Endothelial cell of umbilical vein (primary cell): ENCODE measurements around the gene DIMT1. TPM values are rescaled to one million over a fixed set of nuclear protein-coding genes. Genes with fewer than 3 reads are reported as not detected.

Experiments
- BruUV-seq: library from RNA; stranded (reverse); fragments of 400-500 nt; replicated peaks from 2 replicates; lab custom pipeline; 2021; lab: Mats Ljungman, UMichigan
- CTCF ChIA-PET: fragments of 300-600, 350-600 bp; sonication (Branson Sonifier 250); formaldehyde crosslinking; loops from one replicate; lab custom pipeline; 2021; ENCODE audit warnings: antibody characterized with exemption, inconsistent platforms; lab: Charles Lee
- POLR2A ChIA-PET: fragments of 300-600, 350-600 bp; sonication (Branson Sonifier 250); formaldehyde crosslinking; loops from one replicate; lab custom pipeline; 2021; ENCODE audit warnings: antibody characterized with exemption, inconsistent platforms; lab: Charles Lee
- DNase-seq: peaks from one replicate; pipeline ENCODE4 v3.0.0-alpha.2; 2011; ENCODE audit warnings: low read depth, low spot score
- FAIRE-seq: peaks from 2 replicates; lab custom pipeline; 2011; peaks lifted over from hg19 to GRCh38; lab: Jason Lieb, UNC
- H2AFZ ChIP-seq: 2 replicates; pipeline ENCODE4 v1.6.0; 2012; ENCODE audit warnings: low read depth, low read length, control low read depth, inconsistent platforms
- H3K27ac ChIP-seq: 2 replicates; pipeline ENCODE4 v1.5.1; 2011; ENCODE audit warnings: low read depth, mild to moderate bottlenecking, control low read depth, low read length, moderate library complexity; ENCODE audit not compliant: insufficient read depth
- H3K27me3 ChIP-seq, 2 experiments: 2 replicates each; pipeline versions ENCODE4 v1.6.0 to v1.6.1; 2011; ENCODE audit warnings: low read length in 2 of 2, mixed read lengths in 1 of 2; ENCODE audit not compliant: control insufficient read depth in 2 of 2, insufficient read depth in 2 of 2
- H3K36me3 ChIP-seq, 2 experiments: 2 replicates in 1 of 2; 3 replicates in 1 of 2; pipeline ENCODE4 v1.5.1; 2011; ENCODE audit warnings: low read length in 2 of 2, mild to moderate bottlenecking in 1 of 2, moderate library complexity in 1 of 2; ENCODE audit not compliant: control insufficient read depth in 2 of 2, insufficient read depth in 2 of 2; ENCODE audit errors: extremely low read depth in 1 of 2
- H3K4me1 ChIP-seq: 3 replicates; pipeline ENCODE4 v1.5.1; 2011; ENCODE audit warnings: mild to moderate bottlenecking, low read length; ENCODE audit not compliant: control insufficient read depth, insufficient read depth; ENCODE audit errors: extremely low read depth
- H3K4me2 ChIP-seq: 2 replicates; pipeline ENCODE4 v1.6.1; 2011; ENCODE audit warnings: low read length, control low read depth, mixed read lengths; ENCODE audit not compliant: insufficient read depth
- H3K4me3 ChIP-seq, 3 experiments: fragments of 200-600 bp in 1 of 3; sonication (generic), shearing (Covaris generic) in 1 of 3; replicated peaks in 1 of 3; 2 replicates each; pipeline ENCODE4 v1.5.1; 2011 to 2016; ENCODE audit warnings: control low read depth in 3 of 3, low read length in 3 of 3, mild to moderate bottlenecking in 2 of 3, inconsistent platforms in 1 of 3, low read depth in 1 of 3, moderate library complexity in 1 of 3; ENCODE audit not compliant: insufficient read depth in 1 of 3
- H3K79me2 ChIP-seq: 2 replicates; pipeline ENCODE4 v1.6.0; 2012; ENCODE audit warnings: low read length, inconsistent platforms; ENCODE audit not compliant: control insufficient read depth, insufficient read depth
- H3K9ac ChIP-seq: replicated peaks from 2 replicates; pipeline ENCODE3; 2011; ENCODE audit warnings: low read length, control low read depth; ENCODE audit not compliant: insufficient read depth; ENCODE audit errors: extremely low read depth
- H3K9me1 ChIP-seq: replicated peaks from 3 replicates; pipeline ENCODE4 v1.6.0; 2011; ENCODE audit warnings: mild to moderate bottlenecking, low read length; ENCODE audit not compliant: control insufficient read depth, insufficient read depth; ENCODE audit errors: extremely low read depth
- H3K9me3 ChIP-seq: replicated peaks from 2 replicates; pipeline ENCODE4 v1.5.1; 2012; ENCODE audit warnings: low read length, inconsistent platforms; ENCODE audit not compliant: control insufficient read depth, insufficient read depth
- H4K20me1 ChIP-seq: replicated peaks from 2 replicates; pipeline ENCODE3; 2011; ENCODE audit warnings: mild to moderate bottlenecking, low read length; ENCODE audit not compliant: control insufficient read depth, insufficient read depth; ENCODE audit errors: extremely low read depth
- CTCF ChIP-seq, 2 donors: IDR thresholded peaks; 1 replicate in 1 of 2; 2 replicates in 1 of 2; pipeline ENCODE4 v1.5.1; 2011; ENCODE audit warnings: low read length in 2 of 2, mild to moderate bottlenecking in 2 of 2, moderate library complexity in 2 of 2, control low read depth in 1 of 2, inconsistent platforms in 1 of 2, low read depth in 1 of 2; ENCODE audit not compliant: insufficient read depth in 1 of 2; ENCODE audit errors: extremely low read depth in 1 of 2
- EZH2 ChIP-seq: IDR thresholded peaks from 2 replicates; pipeline ENCODE4 v1.6.1; 2012; ENCODE audit warnings: borderline replicate concordance, low read depth, mild to moderate bottlenecking, moderate library complexity, low read length, inconsistent platforms; ENCODE audit not compliant: severe bottlenecking
- FOS ChIP-seq: IDR thresholded peaks from 2 replicates; pipeline ENCODE4 v1.6.1; 2011; ENCODE audit warnings: mild to moderate bottlenecking, low read length, moderate library complexity, borderline replicate concordance; ENCODE audit not compliant: insufficient read depth
- GATA2 ChIP-seq: IDR thresholded peaks from 2 replicates; pipeline ENCODE4 v1.7.0; 2011; ENCODE audit warnings: low read depth, mild to moderate bottlenecking, moderate library complexity, mixed read lengths, low read length; ENCODE audit not compliant: insufficient read length, insufficient read depth
- JUN ChIP-seq: IDR thresholded peaks from 2 replicates; pipeline ENCODE4 v1.6.1; 2011; ENCODE audit warnings: borderline replicate concordance, low read depth; ENCODE audit not compliant: insufficient read length, insufficient read depth
- MAX ChIP-seq: IDR thresholded peaks from 2 replicates; pipeline ENCODE4 v1.6.1; 2011; ENCODE audit not compliant: insufficient read depth, insufficient read length
- MYC ChIP-seq: IDR thresholded peaks from one replicate; pipeline ENCODE4 v1.6.1; 2011; ENCODE audit warnings: mild to moderate bottlenecking, low read depth, low read length
- POLR2A ChIP-seq: IDR thresholded peaks from 2 replicates; pipeline ENCODE4 v1.6.1; 2012; ENCODE audit warnings: low read depth, mild to moderate bottlenecking, control low read depth, low read length
- POLR2AphosphoS5 ChIP-seq: IDR thresholded peaks from 2 replicates; pipeline ENCODE4 v1.6.1; 2012; ENCODE audit warnings: low read depth, mild to moderate bottlenecking, control low read depth, low read length, moderate library complexity; ENCODE audit not compliant: insufficient read depth
- dilution Hi-C: fragments of 300-500 bp; cut with MboI; formaldehyde crosslinking; loops from one replicate; pipeline ENCODE4 v1.15.0; 2019; ENCODE audit warnings: low sequenced_read_pairs; ENCODE audit not compliant: extremely low pct_ligation_motif_present
- intact Hi-C: fragments of 100-400 bp; cut with micrococcal nuclease; formaldehyde crosslinking; loops from one replicate; pipeline ENCODE4 v1.10.0; 2022
- polyA plus RNA-seq, 4 experiments: library from polyadenylated mRNA; depleted of rRNA in 3 of 4; stranded (reverse) in 3 of 4; unstranded in 1 of 4; fragments of >200 nt; gene quantifications; 2 replicates each; pipeline versions ENCODE4 v1.2.1 to v1.2.3, GENCODE V29; 2011 to 2012; ENCODE audit warnings: missing spikeins in 1 of 4
- total RNA-seq: library from RNA; stranded (reverse); gene quantifications from 2 replicates; pipeline ENCODE4 v1.2.3, GENCODE V29; 2021

The DIMT1 gene
- total and polyA plus RNA-seq, 2 donors (not counting 3 experiments of a cell fraction or from before 2014, with no cell fraction given), result 21.9 to 34.4 TPM

- dilution Hi-C loops, result no loop called here
These were observed 61.2 kb downstream of the DIMT1 start for GRCh38 chr5:62342476-62342837.

More at GRCh38 chr5:62342476-62342837, 61.2 kb downstream of the DIMT1 start:
- no peak overlapping the region for H3K27ac ChIP-seq
- CTCF ChIA-PET, result no interaction called here
- FAIRE-seq (no peak), DNase-seq (no peak)
- POLR2A ChIA-PET, result no interaction called here
- H2AFZ ChIP-seq, result no peak overlapping the region
- TF ChIP-seq GATA2, result no peak
- TF ChIP-seq FOS, result no peak
- TF ChIP-seq MAX, result no peak
- no peak for TF ChIP-seq MYC
- TF ChIP-seq EZH2, result no peak
- TF ChIP-seq JUN, result no peak
- no peak for TF ChIP-seq POLR2AphosphoS5
- TF ChIP-seq POLR2A, result no peak
- TF ChIP-seq CTCF (IDR thresholded peaks at IDR 0.05; ENCODE audit: extremely low read depth in 1 of 2, insufficient read depth in 1 of 2, low read depth in 1 of 2, low read length in 2 of 2), result no peak
- peaks cover 8% of the 10 kb centered on the region for H3K4me1 ChIP-seq
- H3K36me3 ChIP-seq, result no peaks in the 10 kb centered on the region
- no peaks in the 10 kb centered on the region for H3K9me3 ChIP-seq
- intact Hi-C loops, result loop anchor here (5.0 kb wide), 1 partner anchor 35 kb away; the partner anchor contains the start of gene KIF2A
- H3K9me1 ChIP-seq, result no peaks in the 10 kb centered on the region
- H3K27me3 ChIP-seq, result no peaks in the 10 kb centered on the region
- H3K4me3 ChIP-seq, result no peak overlapping the region
- BruUV-seq, result no TSS peak
- H3K4me2 ChIP-seq, result no peak overlapping the region
- peaks cover 2% of the 10 kb centered on the region for H4K20me1 ChIP-seq
- peaks cover 51% of the 10 kb centered on the region for H3K79me2 ChIP-seq
- H3K9ac ChIP-seq, result no peak overlapping the region
